ENCODE results near the gene OTP.

OTP gene

DNA sequence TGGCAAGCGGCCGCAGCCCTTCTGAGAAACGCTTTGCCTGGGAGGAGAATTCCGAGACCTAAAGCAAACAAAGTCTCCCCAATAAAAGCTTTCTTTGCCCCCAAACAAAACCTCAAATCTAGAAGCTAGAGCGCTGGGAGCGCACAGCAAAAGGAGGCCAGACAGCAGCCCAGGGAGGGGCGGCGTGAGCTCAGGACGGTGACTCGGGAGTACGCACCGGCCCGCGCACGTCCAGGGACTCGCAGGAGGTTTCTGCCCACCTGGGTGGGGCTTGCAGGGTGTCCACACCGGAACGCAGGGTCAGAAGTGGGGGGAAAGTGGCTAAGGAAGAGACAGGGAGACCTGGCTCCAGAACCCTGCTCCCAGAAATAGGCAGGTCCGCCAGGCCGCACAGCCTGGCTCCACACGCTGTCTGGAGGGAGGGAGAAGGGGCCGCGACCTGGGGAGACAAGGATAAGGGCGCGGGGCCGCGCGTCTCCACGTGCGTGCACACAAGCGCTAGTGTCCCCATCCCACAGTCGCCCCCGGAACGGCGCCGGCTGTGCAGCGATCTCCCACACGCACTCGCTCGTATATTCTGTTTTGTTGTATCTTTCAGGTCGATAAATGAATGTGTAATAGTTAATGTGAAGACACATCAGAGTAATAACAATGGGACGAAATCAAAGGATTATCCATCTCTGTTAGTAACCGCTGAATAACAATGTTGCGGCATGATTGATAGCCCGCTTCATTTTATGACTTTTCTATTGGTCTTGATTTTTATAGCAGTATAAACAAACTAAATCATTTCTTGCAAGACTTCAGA lies 2.3 kb upstream of the OTP start:
- TF ChIP-seq, protein P1, sequence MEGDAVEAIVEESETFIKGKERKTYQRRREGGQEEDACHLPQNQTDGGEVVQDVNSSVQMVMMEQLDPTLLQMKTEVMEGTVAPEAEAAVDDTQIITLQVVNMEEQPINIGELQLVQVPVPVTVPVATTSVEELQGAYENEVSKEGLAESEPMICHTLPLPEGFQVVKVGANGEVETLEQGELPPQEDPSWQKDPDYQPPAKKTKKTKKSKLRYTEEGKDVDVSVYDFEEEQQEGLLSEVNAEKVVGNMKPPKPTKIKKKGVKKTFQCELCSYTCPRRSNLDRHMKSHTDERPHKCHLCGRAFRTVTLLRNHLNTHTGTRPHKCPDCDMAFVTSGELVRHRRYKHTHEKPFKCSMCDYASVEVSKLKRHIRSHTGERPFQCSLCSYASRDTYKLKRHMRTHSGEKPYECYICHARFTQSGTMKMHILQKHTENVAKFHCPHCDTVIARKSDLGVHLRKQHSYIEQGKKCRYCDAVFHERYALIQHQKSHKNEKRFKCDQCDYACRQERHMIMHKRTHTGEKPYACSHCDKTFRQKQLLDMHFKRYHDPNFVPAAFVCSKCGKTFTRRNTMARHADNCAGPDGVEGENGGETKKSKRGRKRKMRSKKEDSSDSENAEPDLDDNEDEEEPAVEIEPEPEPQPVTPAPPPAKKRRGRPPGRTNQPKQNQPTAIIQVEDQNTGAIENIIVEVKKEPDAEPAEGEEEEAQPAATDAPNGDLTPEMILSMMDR (IDR thresholded peaks at IDR 0.05; ENCODE audit: borderline replicate concordance, insufficient read depth, low read depth, low read length), result no peak
- H3K4me3 ChIP-seq (ENCODE audit: low read depth, low read length), result no peak overlapping the region

GRCh38 chr5:77638763-77639671 lies 504 bp upstream of the OTP start:
- no peak overlapping the region for H3K4me3 ChIP-seq (ENCODE audit: low read depth, low read length)
- TF ChIP-seq, protein P1 (IDR thresholded peaks at IDR 0.05; ENCODE audit: borderline replicate concordance, insufficient read depth, low read depth, low read length), result no peak

- H3K4me3 ChIP-seq (ENCODE audit: low read depth, low read length), result no peak overlapping the region
- TF ChIP-seq, protein P1 (IDR thresholded peaks at IDR 0.05; ENCODE audit: borderline replicate concordance, insufficient read depth, low read depth, low read length), result no peak
These were observed 1.1 kb downstream of the OTP start for GRCh38 chr5:77637170-77637997.

GRCh38 chr5:77636641-77637169 lies 1.8 kb downstream of the OTP start:
- no peak overlapping the region for H3K4me3 ChIP-seq (ENCODE audit: low read depth, low read length)
- TF ChIP-seq, protein P1 (IDR thresholded peaks at IDR 0.05; ENCODE audit: borderline replicate concordance, insufficient read depth, low read depth, low read length), result no peak

DNA sequence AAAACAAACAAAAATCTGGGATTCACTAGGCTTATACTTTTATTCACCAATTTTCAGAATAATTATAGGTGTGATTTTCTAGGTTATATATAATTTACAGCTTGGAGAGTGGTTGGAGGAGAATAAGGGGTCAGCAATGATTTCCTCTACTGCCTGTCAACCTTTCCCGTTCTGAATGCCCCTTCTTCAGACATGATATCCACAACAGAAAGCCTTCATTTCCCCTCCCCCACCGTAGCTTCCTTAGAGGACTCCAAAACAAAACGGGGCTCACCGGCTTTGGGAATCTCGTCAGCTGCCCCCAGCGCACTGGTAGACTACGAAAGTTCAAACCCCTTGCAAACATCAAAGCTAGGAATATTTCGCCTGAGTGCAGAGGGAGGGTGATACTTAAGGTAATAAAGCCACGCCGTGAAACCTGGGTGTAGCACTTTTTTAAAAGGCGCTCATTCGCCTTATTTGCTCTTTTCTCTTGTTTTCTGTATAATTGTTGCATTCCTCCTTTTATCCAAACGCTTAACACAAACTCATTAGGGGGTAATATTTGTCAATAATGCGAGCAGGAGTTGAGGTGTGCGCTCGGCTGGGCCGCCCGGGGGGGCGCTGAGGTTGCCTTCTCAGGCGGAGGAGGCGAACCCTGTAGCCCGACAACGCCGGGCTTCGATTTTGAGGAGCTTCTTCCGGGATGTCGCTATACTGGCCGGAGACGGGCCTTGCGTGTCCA lies 2.4 kb downstream of the OTP start:
- no peak overlapping the region for H3K4me3 ChIP-seq (ENCODE audit: low read depth, low read length)
- TF ChIP-seq, protein P1 (IDR thresholded peaks at IDR 0.05; ENCODE audit: borderline replicate concordance, insufficient read depth, low read depth, low read length), result no peak
